HK-2 (cell line): Measurements from ENCODE around the gene ZNF140.
A peak's percentile ranks its signal among the peaks of the same experiment; 100 is the strongest.

Experiments
- DNase-seq: peaks from one replicate; pipeline ENCODE4 v3.0.0-alpha.2; 2018; ENCODE audit not compliant: unreplicated experiment

The ZNF140 gene

GRCh38 chr12:133130038-133130807 is 49.5 kb downstream of the ZNF140 start, which contains the start of the genes ZNF10 and ZNF891:
Gene ZNF10, plus strand, starts transcription at chr12:133130627. Its CDS starts 13,866 bp downstream, at chr12:133144493.
Gene ZNF891, minus strand, starts transcription at chr12:133130274. Its CDS starts 8,356 bp downstream, at chr12:133121918.
- peak; percentile 98 for DNase-seq

DNA sequence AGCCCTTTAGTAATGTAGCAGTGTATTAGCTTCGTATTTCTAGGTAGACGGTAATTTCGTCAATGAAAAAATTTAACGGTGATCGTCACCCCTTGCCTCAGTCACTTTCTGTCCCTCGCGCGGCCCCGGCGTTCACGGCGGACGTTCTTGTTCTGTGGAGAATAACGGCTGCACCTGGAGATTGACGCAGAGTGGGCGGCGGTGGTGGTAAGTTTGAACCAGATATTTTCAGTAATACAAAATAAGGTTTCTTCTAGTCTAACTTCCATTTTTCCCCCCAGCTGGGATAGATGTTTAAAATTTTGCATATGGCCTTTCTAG is 50.0 kb downstream of the ZNF140 start:
- no peak for DNase-seq

DNA sequence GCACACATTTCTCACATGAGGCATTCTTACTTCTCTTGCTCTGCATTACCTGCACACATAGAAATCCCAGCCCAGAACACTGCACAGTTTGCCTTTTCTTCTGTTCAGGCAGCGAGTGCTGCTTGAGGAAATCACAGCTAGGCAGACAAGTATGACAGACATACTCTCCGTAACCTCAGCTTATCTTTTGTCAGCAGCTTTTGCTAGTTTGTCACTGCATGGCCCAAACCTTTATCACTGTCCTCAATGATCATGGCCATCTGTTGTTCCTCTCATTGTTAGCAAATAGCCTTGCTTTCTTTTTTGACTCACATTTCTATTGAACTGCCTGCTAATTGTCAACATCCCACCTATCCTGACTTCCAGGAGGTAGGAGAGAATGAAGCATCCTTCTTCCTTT is 55.0 kb downstream of the ZNF140 start:
- no peak for DNase-seq

DNA sequence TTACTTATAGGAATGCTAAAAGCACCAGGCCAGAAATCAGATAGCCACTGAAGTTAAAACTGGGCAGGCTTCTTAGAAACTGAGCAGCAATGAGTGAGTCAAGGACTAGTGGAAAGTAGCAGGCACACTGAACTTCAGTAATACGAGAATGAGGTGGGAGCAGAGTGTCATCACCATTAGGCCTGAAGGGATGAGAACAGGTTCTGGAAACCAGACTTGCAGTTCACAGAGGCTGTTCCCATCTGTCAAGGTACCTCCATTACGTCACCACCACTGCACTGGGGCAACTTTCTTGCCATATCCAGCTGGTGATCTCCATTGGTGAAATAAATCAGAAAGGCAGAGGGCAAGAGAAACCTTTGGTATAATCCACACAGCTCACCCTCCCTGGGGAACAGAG is 65.3 kb downstream of the ZNF140 start:
- DNase-seq: no peak

- DNase-seq: no peak
Measured at GRCh38 chr12:133156125-133156690, 75.5 kb downstream of the ZNF140 start.
